HepG2 (cell line): ENCODE data around the gene HNRNPH3. TPM values are rescaled to one million over a fixed set of nuclear protein-coding genes. Genes with fewer than 3 reads are reported as not detected.

ENCODE experiments used
- KMT2B ChIP-seq: IDR thresholded peaks from 2 replicates; pipeline ENCODE4 v1.6.1; 2016; ENCODE audit warnings: missing genetic modification reagents, missing compliant biosample characterization
- NONO ChIP-seq, 2 experiments: fragments of 450-650 bp in 1 of 2; sonication (generic) in 1 of 2; formaldehyde crosslinking in 1 of 2; IDR thresholded peaks in 1 of 2; conservative IDR thresholded peaks in 1 of 2; 2 replicates each; pipeline versions ENCODE4 v1.6.1 to v1.8.0; 2017 to 2022; ENCODE audit warnings: mild to moderate bottlenecking in 1 of 2, missing genetic modification reagents in 1 of 2, moderate library complexity in 1 of 2
- NR2C2 ChIP-seq: sonication (generic); formaldehyde crosslinking; IDR thresholded peaks from 2 replicates; pipeline ENCODE4 v1.4.0; 2020; ENCODE audit warnings: missing genetic modification reagents, mild to moderate bottlenecking, moderate library complexity, borderline replicate concordance
- ZBTB39 ChIP-seq: sonication (generic); formaldehyde crosslinking; IDR thresholded peaks from 2 replicates; pipeline ENCODE4 v1.5.0; 2020; ENCODE audit warnings: missing genetic modification reagents
- ZFX ChIP-seq: sonication (generic); formaldehyde crosslinking; IDR thresholded peaks from 2 replicates; pipeline ENCODE4 v1.4.0; 2020; ENCODE audit warnings: mild to moderate bottlenecking, low read depth, missing genetic modification reagents, moderate library complexity
- ZFY ChIP-seq: sonication (generic); formaldehyde crosslinking; IDR thresholded peaks from 2 replicates; pipeline ENCODE4 v1.4.0; 2020; ENCODE audit warnings: missing genetic modification reagents
- ZNF17 ChIP-seq: sonication (generic); formaldehyde crosslinking; IDR thresholded peaks from 2 replicates; pipeline ENCODE4 v1.5.0; 2020; ENCODE audit warnings: mild to moderate bottlenecking, missing genetic modification reagents
- ZNF550 ChIP-seq: sonication (generic); formaldehyde crosslinking; IDR thresholded peaks from 2 replicates; pipeline ENCODE4 v1.4.0; 2020; ENCODE audit warnings: mild to moderate bottlenecking, missing genetic modification reagents, borderline replicate concordance
- polyA plus RNA-seq, 8 experiments: library from polyadenylated mRNA; depleted of rRNA in 3 of 8; stranded (reverse) in 7 of 8; unstranded in 1 of 8; fragments of >200 nt; fragmentation: Illumina TruSeq in 4 of 8; extraction: Trizol in 4 of 8; gene quantifications; 2 replicates each; pipeline versions ENCODE4 v1.2.1 to v1.2.3, GENCODE V29; 2011 to 2016; ENCODE audit warnings: low read depth in 4 of 8, missing spikeins in 1 of 8, mixed read lengths in 1 of 8; ENCODE audit not compliant: insufficient read depth in 1 of 8
- total RNA-seq, 5 experiments: library from RNA; depleted of rRNA; stranded (reverse); fragments of >200 nt; fragmentation: Illumina TruSeq; extraction: Trizol; gene quantifications; 2 replicates each; pipeline ENCODE4 v1.2.3, GENCODE V29; 2016; ENCODE audit warnings: low read depth in 1 of 5
- TF ChIP-seq, protein P1 (sequence below): IDR thresholded peaks from 2 replicates; pipeline ENCODE4 v1.6.1; 2016; ENCODE audit warnings: mild to moderate bottlenecking
- TF ChIP-seq, protein P2 (sequence below): sonication (generic); formaldehyde crosslinking; IDR thresholded peaks from 2 replicates; pipeline ENCODE4 v1.5.1; 2020; ENCODE audit warnings: mild to moderate bottlenecking, missing genetic modification reagents, moderate library complexity
- TF ChIP-seq, protein P3 (sequence below): sonication (generic); formaldehyde crosslinking; IDR thresholded peaks from 2 replicates; pipeline ENCODE4 v1.5.0; 2020; ENCODE audit warnings: mild to moderate bottlenecking, low read depth, missing genetic modification reagents, borderline replicate concordance
- TF ChIP-seq, protein P4 (sequence below): sonication (generic); formaldehyde crosslinking; IDR thresholded peaks from 2 replicates; pipeline ENCODE4 v1.5.0; 2020; ENCODE audit warnings: mild to moderate bottlenecking, missing genetic modification reagents, borderline replicate concordance
- TF ChIP-seq, protein P5 (sequence below): sonication (generic); formaldehyde crosslinking; IDR thresholded peaks from 2 replicates; pipeline ENCODE4 v1.8.0; 2022; ENCODE audit warnings: mild to moderate bottlenecking, missing genetic modification reagents, moderate library complexity
- TF ChIP-seq, protein P6 (sequence below): sonication (generic); formaldehyde crosslinking; IDR thresholded peaks from 2 replicates; pipeline ENCODE4 v1.5.0; 2020; ENCODE audit warnings: mild to moderate bottlenecking, missing genetic modification reagents, borderline replicate concordance

Gene HNRNPH3
- total and polyA plus RNA-seq, 2 of the 13 experiments (the other 11 are each of a cell fraction or from before 2014, with no cell fraction given): 46.0 to 47.7 TPM

DNA sequence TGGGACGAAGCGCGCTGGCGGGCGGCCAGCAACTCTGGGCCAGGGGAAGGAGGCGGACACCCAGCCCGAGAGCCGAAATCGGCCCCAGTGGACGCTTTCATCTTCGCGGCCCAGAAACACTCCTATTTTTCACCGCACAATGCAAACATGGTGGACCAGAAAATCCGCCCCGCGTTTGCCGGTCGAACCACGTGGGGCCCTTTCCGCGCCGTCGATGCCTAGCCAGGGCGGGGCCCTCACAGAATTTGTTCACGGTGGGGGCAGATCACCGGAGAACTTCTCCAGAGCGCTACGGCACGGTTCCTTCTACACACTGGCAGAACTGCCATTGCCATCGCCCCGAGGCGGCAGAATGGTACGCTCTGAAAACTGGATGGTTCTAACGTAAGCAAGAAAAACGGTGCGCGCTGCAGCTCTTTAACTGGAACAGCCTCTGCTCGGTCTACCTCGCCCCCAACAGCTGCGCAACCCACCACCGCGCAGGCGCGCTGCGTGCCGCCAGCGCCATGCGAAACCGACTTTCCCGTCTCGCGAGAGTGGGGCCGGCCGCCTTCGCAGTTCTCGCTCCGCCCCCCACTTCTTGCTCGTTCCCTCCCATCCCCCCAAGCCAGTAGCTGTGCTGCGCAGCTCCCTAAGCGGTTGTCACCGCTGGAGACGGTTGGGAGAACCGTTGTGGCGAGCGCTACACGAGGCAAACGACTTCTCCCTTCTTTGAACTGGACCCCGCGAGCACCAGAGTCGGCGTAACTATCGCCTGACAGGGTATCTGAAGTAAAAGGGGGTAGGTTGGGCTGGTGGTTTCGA, at the start of gene HNRNPH3 (continued):
- TF ChIP-seq, protein P1, sequence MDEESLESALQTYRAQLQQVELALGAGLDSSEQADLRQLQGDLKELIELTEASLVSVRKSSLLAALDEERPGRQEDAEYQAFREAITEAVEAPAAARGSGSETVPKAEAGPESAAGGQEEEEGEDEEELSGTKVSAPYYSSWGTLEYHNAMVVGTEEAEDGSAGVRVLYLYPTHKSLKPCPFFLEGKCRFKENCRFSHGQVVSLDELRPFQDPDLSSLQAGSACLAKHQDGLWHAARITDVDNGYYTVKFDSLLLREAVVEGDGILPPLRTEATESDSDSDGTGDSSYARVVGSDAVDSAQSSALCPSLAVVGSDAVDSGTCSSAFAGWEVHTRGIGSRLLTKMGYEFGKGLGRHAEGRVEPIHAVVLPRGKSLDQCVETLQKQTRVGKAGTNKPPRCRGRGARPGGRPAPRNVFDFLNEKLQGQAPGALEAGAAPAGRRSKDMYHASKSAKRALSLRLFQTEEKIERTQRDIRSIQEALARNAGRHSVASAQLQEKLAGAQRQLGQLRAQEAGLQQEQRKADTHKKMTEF (CRISPR knock-in tag): peak; percentile 94
- TF ChIP-seq ZNF550 (no peak), ZFX (peak; percentile 75), KMT2B (CRISPR knock-in tag) (peak; percentile 83), NONO (IDR thresholded peaks at IDR 0.05) (no peak), NONO (CRISPR knock-in tag; conservative IDR thresholded peaks at IDR 0.05) (peak; percentile 95), NR2C2 (CRISPR knock-in tag) (peak; percentile 67; the same call in 1 of the 2 replicates), ZBTB39 (CRISPR knock-in tag) (0 out of 2 replicates have a peak, but pooled peaks have one; percentile 41), ZNF17 (CRISPR knock-in tag) (no peak), ZFY (CRISPR knock-in tag) (peak; percentile 72)
- TF ChIP-seq, protein P2, sequence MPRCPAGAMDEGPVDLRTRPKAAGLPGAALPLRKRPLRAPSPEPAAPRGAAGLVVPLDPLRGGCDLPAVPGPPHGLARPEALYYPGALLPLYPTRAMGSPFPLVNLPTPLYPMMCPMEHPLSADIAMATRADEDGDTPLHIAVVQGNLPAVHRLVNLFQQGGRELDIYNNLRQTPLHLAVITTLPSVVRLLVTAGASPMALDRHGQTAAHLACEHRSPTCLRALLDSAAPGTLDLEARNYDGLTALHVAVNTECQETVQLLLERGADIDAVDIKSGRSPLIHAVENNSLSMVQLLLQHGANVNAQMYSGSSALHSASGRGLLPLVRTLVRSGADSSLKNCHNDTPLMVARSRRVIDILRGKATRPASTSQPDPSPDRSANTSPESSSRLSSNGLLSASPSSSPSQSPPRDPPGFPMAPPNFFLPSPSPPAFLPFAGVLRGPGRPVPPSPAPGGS (CRISPR knock-in tag): peak; percentile 81
- TF ChIP-seq, protein P3, sequence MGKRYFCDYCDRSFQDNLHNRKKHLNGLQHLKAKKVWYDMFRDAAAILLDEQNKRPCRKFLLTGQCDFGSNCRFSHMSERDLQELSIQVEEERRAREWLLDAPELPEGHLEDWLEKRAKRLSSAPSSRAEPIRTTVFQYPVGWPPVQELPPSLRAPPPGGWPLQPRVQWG (CRISPR knock-in tag): no peak
- TF ChIP-seq, protein P4, sequence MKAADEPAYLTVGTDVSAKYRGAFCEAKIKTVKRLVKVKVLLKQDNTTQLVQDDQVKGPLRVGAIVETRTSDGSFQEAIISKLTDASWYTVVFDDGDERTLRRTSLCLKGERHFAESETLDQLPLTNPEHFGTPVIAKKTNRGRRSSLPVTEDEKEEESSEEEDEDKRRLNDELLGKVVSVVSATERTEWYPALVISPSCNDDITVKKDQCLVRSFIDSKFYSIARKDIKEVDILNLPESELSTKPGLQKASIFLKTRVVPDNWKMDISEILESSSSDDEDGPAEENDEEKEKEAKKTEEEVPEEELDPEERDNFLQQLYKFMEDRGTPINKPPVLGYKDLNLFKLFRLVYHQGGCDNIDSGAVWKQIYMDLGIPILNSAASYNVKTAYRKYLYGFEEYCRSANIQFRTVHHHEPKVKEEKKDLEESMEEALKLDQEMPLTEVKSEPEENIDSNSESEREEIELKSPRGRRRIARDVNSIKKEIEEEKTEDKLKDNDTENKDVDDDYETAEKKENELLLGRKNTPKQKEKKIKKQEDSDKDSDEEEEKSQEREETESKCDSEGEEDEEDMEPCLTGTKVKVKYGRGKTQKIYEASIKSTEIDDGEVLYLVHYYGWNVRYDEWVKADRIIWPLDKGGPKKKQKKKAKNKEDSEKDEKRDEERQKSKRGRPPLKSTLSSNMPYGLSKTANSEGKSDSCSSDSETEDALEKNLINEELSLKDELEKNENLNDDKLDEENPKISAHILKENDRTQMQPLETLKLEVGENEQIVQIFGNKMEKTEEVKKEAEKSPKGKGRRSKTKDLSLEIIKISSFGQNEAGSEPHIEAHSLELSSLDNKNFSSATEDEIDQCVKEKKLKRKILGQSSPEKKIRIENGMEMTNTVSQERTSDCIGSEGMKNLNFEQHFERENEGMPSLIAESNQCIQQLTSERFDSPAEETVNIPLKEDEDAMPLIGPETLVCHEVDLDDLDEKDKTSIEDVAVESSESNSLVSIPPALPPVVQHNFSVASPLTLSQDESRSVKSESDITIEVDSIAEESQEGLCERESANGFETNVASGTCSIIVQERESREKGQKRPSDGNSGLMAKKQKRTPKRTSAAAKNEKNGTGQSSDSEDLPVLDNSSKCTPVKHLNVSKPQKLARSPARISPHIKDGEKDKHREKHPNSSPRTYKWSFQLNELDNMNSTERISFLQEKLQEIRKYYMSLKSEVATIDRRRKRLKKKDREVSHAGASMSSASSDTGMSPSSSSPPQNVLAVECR (CRISPR knock-in tag): peak; percentile 75; the same call in 1 of the 2 replicates
- TF ChIP-seq, protein P5, sequence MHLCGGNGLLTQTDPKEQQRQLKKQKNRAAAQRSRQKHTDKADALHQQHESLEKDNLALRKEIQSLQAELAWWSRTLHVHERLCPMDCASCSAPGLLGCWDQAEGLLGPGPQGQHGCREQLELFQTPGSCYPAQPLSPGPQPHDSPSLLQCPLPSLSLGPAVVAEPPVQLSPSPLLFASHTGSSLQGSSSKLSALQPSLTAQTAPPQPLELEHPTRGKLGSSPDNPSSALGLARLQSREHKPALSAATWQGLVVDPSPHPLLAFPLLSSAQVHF (CRISPR knock-in tag): peak; percentile 85; the same call in 1 of the 2 replicates
- TF ChIP-seq, protein P6, sequence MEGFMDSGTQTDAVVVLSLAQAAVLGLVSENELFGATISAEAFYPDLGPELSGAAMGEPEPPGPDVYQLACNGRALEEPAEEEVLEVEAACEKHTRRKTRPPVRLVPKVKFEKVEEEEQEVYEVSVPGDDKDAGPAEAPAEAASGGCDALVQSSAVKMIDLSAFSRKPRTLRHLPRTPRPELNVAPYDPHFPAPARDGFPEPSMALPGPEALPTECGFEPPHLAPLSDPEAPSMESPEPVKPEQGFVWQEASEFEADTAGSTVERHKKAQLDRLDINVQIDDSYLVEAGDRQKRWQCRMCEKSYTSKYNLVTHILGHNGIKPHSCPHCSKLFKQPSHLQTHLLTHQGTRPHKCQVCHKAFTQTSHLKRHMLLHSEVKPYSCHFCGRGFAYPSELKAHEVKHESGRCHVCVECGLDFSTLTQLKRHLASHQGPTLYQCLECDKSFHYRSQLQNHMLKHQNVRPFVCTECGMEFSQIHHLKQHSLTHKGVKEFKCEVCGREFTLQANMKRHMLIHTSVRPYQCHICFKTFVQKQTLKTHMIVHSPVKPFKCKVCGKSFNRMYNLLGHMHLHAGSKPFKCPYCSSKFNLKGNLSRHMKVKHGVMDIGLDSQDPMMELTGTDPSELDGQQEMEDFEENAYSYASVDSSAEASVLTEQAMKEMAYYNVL (CRISPR knock-in tag): 0 out of 2 replicates have a peak, but pooled peaks have one; percentile 13
